Esophagus squamous epithelium (tissue), 4 donors: ENCODE results near the gene TCL1B.

Experiments
- POLR2A ChIP-seq, 4 donors: fragments of 450-650 bp; IDR thresholded peaks; one replicate each; pipeline ENCODE4 v1.6.1; 2017; ENCODE audit warnings: antibody characterized with exemption in 4 of 4, mild to moderate bottlenecking in 4 of 4, moderate library complexity in 3 of 4
- TF ChIP-seq, protein P1 (sequence below), 6 experiments: fragments of 450-650 bp in 4 of 6; fragments of 200-600 bp in 2 of 6; sonication (generic) in 2 of 6; IDR thresholded peaks; one replicate each; pipeline ENCODE4 v1.5.1; 2016 to 2019; ENCODE audit warnings: antibody characterized with exemption in 6 of 6, mild to moderate bottlenecking in 4 of 6, moderate library complexity in 4 of 6

DNA sequence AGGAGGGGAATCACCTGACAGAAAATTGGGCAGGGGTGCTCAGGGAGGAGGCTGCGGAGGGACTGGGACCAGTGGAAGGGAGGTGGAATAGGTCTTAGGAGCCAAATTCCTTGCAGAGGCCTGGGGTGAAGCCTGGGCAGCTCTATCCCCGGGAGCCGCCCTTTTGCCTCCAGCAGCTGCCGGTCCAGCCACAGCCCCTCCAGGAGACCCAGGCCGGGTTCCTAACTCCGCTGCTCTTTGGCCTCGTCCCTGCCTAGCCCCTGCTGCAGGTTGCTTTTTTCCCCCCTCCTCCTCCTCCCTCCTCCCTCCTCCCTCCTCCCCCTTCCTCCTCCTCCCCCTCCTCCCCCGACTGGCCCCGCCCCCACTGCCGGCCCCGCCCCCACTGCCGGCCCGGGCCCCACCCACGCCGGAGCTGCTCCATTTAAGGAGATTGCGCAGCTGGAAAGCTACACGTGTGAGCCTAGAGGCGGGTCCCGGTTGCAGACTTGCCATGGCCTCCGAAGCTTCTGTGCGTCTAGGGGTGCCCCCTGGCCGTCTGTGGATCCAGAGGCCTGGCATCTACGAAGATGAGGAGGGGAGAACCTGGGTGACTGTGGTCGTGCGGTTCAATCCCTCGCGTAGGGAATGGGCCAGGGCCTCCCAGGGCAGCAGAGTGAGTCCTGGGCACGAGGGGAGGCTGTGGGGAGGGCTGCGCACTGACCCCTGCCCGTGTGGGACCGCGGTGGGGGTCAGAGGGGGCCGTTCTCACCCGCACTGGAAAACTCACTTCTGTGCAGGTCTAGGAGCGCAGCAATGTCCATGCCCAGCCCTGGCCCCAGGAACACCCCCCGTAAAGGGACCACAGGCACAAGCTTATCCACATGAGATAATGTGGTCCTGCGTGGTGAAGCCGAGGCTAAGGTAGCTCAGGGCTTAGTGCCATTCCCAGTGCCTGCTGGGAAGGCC is at the start of gene TCL1B:
- no peak for TF ChIP-seq POLR2A (IDR thresholded peaks at IDR 0.05)
- TF ChIP-seq, protein P1, sequence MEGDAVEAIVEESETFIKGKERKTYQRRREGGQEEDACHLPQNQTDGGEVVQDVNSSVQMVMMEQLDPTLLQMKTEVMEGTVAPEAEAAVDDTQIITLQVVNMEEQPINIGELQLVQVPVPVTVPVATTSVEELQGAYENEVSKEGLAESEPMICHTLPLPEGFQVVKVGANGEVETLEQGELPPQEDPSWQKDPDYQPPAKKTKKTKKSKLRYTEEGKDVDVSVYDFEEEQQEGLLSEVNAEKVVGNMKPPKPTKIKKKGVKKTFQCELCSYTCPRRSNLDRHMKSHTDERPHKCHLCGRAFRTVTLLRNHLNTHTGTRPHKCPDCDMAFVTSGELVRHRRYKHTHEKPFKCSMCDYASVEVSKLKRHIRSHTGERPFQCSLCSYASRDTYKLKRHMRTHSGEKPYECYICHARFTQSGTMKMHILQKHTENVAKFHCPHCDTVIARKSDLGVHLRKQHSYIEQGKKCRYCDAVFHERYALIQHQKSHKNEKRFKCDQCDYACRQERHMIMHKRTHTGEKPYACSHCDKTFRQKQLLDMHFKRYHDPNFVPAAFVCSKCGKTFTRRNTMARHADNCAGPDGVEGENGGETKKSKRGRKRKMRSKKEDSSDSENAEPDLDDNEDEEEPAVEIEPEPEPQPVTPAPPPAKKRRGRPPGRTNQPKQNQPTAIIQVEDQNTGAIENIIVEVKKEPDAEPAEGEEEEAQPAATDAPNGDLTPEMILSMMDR (IDR thresholded peaks at IDR 0.05): no peak
